Posterior cingulate gyrus (tissue), 11 donors: Measurements from ENCODE around the gene SST.

Experiments
- DNase-seq, 10 donors: peaks; one replicate each; pipeline versions ENCODE4 v3.0.0 to v3.0.0-alpha.2; 2020 to 2021; ENCODE audit warnings: mixed read lengths in 3 of 10
- intact Hi-C: fragments of 100-400 bp; cut with DNase I; formaldehyde crosslinking; loops from one replicate; pipeline ENCODE4 v1.15.1; 2023

Gene SST

DNA sequence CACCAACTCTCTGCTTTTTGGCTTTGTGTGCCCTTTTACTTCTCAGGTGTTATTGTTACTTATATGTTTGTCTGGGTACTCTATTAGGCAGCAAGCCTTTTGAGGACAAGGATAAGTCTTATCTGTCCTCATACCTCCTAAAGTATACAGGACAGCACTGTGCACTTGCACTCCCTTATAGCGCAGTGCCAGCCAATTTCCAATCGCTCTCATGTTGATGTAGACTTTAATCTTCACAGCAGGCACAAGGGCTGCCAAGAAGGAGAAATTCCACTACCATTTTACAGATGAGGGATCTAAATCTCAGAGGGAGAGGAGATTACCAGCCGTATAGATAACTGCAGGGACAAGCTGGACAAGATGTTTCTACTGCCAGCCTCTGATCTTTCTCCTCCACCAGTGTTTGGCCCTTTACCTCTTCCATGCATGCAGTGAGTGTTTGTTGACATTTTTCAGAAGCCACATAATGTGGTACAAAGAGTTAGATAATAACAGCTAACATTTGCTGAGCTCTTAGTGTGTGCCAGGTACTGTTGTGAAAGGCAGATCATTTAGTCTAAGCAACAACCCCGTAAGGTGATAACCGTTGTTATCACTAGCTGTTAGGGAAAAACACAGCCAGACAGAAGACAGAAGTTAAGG lies 30.1 kb downstream of the SST start:
- intact Hi-C loops: no loop called here
- no peak for DNase-seq

DNA sequence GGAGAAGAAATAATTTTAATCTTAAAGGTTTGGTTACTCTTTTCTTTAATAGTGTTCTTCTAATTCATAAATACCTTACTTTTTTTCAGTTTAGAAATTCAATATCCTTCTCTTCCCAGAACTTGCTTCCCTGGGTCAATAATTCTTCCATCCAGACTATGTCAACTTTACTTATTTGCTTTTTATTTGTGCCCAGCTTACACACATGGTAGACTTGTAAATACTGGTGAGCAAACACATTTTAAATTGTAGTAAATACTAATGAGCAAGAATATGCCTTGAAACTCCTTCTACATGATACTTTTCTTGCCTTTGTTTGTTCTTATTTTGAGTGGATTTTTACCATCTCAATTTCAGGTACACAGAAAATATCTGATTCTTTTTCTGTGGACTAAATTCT lies 33.7 kb downstream of the SST start:
- intact Hi-C loops: no loop called here
- no peak for DNase-seq

DNA sequence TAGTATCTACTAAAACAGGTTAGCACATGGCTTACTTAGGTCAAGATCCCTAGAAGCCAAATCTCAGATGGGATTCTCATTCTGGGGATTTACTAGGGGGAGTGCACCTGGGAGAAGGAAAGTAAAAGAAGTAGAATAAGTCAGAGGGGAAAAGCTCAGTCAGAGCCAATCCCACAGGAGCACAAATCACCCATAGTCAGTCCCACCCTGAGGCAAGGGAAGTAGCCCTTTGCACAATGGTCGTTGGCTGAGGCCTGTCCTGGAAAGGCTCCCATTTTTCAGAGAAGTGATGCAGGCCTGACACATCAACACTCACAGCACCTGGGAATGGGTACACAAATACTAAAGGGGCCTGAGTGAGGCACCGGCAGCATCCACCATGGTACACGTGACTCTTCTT lies 39.8 kb downstream of the SST start:
- no peak for DNase-seq
- intact Hi-C loops: no loop called here

DNA sequence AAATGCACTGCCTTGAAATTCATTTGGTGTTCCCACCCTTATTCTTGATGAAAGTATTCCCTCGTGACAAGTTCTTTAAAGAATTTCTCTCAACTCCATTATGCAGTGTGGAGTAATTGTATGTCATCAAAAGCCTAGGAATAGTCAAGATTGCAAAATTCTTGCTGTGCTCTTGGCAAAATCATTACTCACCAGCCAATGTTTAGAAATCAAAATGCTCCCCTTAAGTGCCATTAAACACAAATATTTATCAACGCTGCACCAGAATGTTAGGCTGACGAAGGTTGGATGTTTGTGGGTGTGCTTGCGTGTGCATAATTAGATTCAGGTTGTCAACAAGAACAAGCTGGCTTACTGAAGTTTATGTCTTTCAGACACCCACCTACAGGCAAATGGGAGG lies 40.5 kb downstream of the SST start:
- DNase-seq: no peak
- intact Hi-C loops: no loop called here

DNA sequence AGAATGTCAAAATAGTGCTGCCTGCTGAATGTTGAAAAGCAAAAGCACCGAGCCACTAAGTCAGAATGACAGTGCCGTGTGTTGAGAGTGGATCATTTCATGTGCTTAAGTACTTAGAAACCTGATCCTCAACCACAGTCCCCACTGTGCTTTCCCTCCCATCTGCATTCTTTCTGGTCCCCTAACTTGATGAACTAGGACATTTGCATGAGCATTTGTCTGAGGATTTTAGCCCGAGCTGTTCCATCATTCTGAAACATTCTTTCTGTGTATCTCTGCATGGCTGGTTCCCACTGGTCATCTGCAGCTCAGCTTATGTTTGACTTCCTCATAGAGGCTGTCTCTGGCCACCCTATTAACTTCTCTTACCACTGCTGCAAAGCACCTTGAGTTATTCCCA lies 42.0 kb downstream of the SST start:
- no peak for DNase-seq
- intact Hi-C loops: no loop called here

DNA sequence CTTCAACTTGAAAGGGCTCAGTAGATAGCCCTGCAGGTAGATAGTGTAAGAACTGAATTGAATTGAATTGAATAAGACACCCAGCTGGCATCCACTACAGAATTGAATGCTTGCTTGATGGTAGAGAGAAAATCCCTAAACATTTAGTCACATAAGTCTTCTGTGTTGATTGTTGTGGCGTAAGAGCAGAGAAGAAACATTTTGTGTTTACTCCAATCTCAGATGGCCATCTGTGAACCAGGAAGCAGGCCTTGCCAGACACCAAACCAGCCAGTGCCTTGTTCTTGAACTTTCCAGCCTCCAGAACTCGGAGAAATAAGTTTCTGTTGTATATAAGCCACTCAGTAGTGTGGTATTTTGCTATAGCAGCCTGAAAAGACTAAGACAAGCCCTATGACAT lies 43.6 kb downstream of the SST start:
- DNase-seq: no peak
- intact Hi-C loops: no loop called here

DNA sequence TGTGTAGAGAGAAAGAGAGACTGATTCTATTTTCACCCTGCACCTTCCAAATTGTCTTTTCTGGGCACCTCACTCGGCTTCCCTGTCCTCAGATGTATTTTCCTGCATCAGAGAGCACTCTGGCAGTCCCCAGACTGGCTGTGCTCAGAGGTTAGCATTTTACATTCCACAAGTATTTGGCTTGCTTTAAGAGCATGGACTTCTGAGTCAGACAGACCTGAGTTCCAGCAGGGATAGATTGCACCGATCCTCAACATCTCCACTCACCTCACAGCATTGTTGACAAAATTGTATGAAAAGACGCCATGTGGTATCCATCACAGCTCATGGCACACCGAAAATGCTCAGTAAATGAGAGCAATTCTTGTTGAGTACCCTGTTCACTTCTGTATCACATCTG lies 45.6 kb downstream of the SST start:
- intact Hi-C loops: no loop called here
- DNase-seq: no peak

DNA sequence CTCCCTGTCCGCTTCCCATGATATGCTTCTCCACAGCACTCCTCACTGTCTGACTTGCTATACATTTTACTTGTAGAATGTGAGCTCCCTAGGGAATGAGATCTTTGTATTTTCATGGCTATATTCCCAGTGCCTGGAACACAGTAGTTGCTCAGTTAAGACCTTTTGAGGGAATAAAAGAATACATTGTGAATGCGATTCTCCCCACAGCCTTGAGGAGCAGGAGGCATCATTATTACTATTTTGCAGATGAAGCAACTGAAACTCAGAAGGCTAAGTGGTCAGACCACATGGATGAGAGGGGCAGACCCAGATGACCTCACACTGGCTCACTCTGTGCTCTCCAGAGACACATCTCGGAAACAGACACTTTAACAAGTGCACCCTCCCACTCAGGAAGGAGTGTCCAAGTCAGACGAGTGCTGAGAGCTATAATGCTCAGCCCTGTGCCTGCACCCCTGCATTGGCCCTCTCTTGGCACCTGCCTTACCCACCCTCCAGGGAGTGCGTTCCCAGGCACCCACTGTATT lies 46.8 kb downstream of the SST start:
- no peak for DNase-seq
- intact Hi-C loops: no loop called here

DNA sequence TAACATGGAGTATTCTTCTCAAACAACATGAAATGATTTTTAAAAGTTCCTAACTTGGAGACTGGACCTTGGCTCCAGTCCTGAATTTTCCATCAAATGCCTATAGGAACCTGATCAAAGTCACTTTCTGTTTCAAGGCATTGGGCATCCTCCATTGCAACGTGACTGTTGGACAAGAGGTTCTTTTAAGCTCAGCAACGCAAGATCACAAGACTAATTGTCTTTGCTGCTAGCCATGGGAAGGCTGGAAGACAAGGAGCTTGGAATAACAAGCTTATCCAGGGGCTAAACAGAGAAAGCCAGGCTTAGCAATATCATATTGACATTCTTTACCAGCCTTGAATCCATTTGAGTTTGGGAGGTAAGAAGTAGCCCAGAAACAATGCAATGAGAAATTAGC lies 48.3 kb downstream of the SST start:
- intact Hi-C loops: no loop called here

DNA sequence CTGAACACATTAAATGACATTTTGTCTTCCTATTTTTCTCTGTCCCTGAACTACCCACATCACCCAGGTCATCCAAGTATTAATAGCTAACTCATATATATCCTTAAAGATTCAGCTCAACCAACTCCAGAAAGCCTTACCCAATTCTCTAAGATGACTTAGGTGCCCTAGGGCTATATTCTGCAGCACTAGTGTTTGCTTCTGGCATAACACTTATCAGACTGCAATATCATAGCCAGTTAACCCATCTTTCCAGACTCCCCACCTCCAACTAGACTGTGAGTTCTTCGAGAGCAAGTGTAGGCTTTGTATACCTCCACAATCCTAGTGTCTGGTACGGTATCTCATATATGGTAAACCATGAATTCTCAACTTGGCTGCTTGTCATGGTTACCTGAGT lies 50.7 kb downstream of the SST start:
- DNase-seq: no peak
- intact Hi-C loops: no loop called here

More for the DNA sequence above, 48.3 kb downstream of the SST start:
- DNase-seq: no peak
